HG02981 (cell line): ENCODE results near the gene MMP17.
"Not testable (repeated sequence)": the region's sequence is repeated elsewhere in the genome, so short reads cannot be mapped to it uniquely, and the experiment has no call there.

Source experiments
- ATAC-seq: cut with Tn5 transposase; IDR thresholded peaks from one replicate; pipeline ENCODE4 v1.9.1; 2021; ENCODE audit warnings: mild to moderate bottlenecking, moderate library complexity; ENCODE audit not compliant: unreplicated experiment

The MMP17 gene

GRCh38 chr12:131799828-131800593, 28.2 kb upstream of the MMP17 start:
- no peak for ATAC-seq

- ATAC-seq = no peak
Measured at GRCh38 chr12:131800594-131801135, 27.5 kb upstream of the MMP17 start.

GRCh38 chr12:131801254-131801866, 26.8 kb upstream of the MMP17 start:
- no peak for ATAC-seq

- no peak for ATAC-seq
Measured at GRCh38 chr12:131803961-131804521, 24.2 kb upstream of the MMP17 start.

GRCh38 chr12:131805421-131805820, 22.8 kb upstream of the MMP17 start:
- ATAC-seq = no peak

- ATAC-seq = no peak
Measured at GRCh38 chr12:131806674-131807073, 21.5 kb upstream of the MMP17 start.

GRCh38 chr12:131808744-131809371, 19.3 kb upstream of the MMP17 start:
- no peak for ATAC-seq

- not testable (repeated sequence) for ATAC-seq
Measured at GRCh38 chr12:131809476-131810254, 18.5 kb upstream of the MMP17 start.

GRCh38 chr12:131810726-131811125, 17.5 kb upstream of the MMP17 start:
- ATAC-seq = no peak

GRCh38 chr12:131815131-131815530, 13.1 kb upstream of the MMP17 start:
- ATAC-seq = no peak

GRCh38 chr12:131816495-131816894, 11.7 kb upstream of the MMP17 start:
- ATAC-seq = no peak

- no peak for ATAC-seq
Measured at GRCh38 chr12:131817241-131817640, 11.0 kb upstream of the MMP17 start.

GRCh38 chr12:131818821-131819585, 9.2 kb upstream of the MMP17 start:
- ATAC-seq = no peak

GRCh38 chr12:131824450-131824849, 3.7 kb upstream of the MMP17 start:
- ATAC-seq = no peak

- ATAC-seq = no peak
Measured at GRCh38 chr12:131825146-131825892, 2.9 kb upstream of the MMP17 start.

GRCh38 chr12:131826097-131826928, 1.9 kb upstream of the MMP17 start:
- no peak for ATAC-seq

GRCh38 chr12:131828671-131829355, 620 bp downstream of the MMP17 start:
- peak; percentile 3 for ATAC-seq

GRCh38 chr12:131829356-131829747, 1.2 kb downstream of the MMP17 start:
- ATAC-seq = no peak
